Neutrophil (primary cell): ENCODE results near the gene TTLL10.

Source experiments
- H3K27ac ChIP-seq: fragments of 200-600 bp; sonication (generic); 2 replicates; pipeline ENCODE4 v1.5.1; 2016; ENCODE audit warnings: mild to moderate bottlenecking, moderate library complexity
- H3K27me3 ChIP-seq: fragments of 200-600 bp; sonication (generic); 2 replicates; pipeline ENCODE4 v1.6.0; 2016; ENCODE audit warnings: mild to moderate bottlenecking
- H3K36me3 ChIP-seq: fragments of 200-600 bp; sonication (generic); 2 replicates; pipeline ENCODE4 v1.5.1; 2017
- H3K4me1 ChIP-seq, 2 experiments: fragments of 200-600 bp in 1 of 2; sonication (generic) in 1 of 2; 1 replicate in 1 of 2; 2 replicates in 1 of 2; pipeline versions ENCODE4 v1.5.1 to v1.6.1; 2013 to 2016; ENCODE audit warnings: low read depth in 1 of 2, low read length in 1 of 2, mild to moderate bottlenecking in 1 of 2, moderate library complexity in 1 of 2; ENCODE audit not compliant: control insufficient read depth in 1 of 2, insufficient read depth in 1 of 2
- H3K4me3 ChIP-seq, 2 experiments: fragments of 200-600 bp in 1 of 2; sonication (generic) in 1 of 2; 1 replicate in 1 of 2; 2 replicates in 1 of 2; pipeline ENCODE4 v1.5.1; 2013 to 2016; ENCODE audit warnings: low read depth in 1 of 2, low read length in 1 of 2, mild to moderate bottlenecking in 1 of 2, moderate library complexity in 1 of 2
- H3K9me3 ChIP-seq: fragments of 200-600 bp; sonication (generic); 2 replicates; pipeline ENCODE4 v1.5.1; 2016
- TF ChIP-seq, protein P1 (sequence below): fragments of 200-600 bp; sonication (generic); IDR thresholded peaks from 2 replicates; pipeline ENCODE4 v1.5.1; 2016; ENCODE audit warnings: antibody characterized with exemption

The TTLL10 gene

DNA sequence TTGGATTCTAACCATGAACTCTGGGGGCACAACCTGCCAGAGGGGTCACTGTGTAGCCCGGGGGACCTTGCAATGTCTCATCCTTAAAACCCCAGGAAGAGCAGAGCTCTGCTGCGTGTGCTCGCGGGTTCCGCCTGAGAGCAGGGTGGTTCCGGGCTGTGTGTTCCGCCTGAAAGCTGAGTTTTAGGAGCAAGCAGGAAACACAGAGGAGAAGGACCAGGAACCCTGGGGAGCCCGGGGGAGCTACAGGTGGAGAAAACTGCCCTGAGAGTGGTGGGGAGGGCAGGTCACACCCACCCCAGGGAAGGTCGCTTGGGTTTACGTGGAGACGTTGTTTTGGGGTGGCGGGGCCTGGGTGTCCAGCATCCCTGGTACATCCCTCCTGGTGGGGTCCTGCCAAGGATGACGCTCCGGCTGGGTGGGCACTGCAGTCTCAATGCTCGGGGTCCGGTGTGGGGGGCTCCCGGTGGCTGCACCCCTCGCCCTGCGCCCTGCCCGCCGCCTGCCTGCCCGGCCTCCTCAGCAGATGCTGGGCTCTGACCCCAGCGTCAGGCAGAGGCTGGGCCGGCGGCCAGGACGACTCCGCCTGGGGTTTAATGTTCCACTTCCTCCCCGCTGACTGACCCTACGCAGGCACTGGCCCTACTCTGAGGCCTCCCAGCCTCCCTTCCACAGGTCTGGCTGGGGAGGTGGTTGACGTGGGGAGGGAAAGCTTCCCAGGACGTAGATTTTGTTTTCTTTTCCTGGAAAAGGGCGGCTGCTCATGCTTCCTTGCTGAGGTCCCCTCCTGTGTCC is 40.5 kb upstream of the TTLL10 start:
- H3K27me3 ChIP-seq, result peaks cover 37% of the 10 kb centered on the region
- no peak overlapping the region for H3K4me3 ChIP-seq
- TF ChIP-seq, protein P1, sequence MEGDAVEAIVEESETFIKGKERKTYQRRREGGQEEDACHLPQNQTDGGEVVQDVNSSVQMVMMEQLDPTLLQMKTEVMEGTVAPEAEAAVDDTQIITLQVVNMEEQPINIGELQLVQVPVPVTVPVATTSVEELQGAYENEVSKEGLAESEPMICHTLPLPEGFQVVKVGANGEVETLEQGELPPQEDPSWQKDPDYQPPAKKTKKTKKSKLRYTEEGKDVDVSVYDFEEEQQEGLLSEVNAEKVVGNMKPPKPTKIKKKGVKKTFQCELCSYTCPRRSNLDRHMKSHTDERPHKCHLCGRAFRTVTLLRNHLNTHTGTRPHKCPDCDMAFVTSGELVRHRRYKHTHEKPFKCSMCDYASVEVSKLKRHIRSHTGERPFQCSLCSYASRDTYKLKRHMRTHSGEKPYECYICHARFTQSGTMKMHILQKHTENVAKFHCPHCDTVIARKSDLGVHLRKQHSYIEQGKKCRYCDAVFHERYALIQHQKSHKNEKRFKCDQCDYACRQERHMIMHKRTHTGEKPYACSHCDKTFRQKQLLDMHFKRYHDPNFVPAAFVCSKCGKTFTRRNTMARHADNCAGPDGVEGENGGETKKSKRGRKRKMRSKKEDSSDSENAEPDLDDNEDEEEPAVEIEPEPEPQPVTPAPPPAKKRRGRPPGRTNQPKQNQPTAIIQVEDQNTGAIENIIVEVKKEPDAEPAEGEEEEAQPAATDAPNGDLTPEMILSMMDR, result no peak

DNA sequence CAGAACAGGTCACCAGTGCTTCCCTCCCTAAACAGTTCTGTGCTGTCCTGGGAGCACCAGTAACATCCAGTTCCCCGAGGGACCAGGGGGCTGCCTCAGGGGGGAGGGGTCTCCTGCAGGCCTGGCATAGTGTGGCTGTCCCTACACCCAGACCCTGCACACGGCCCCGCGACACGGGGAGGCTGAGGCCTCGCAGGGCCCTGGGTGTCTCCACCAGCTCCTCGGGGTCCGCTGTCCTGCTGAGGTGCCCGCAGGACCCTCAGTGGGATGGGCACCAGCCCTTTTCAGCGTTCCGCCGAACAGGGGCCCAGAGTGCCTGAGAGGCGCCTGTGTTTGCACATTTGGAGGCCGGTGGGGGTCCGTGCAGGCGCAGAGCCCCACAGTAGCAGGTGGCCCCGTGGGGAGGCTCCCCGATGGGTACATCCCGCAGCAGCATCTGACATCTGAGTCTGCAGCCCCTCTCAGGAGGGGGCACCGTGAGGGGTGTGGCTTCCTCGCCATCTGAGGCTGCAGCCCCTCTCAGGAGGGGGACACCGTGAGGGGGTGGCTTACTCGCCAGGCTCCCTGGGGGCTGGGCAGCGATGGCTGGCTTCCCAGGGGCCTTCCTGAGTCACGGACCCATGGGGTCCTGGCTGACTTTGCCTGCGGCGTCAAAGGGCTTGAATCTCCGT is 39.2 kb upstream of the TTLL10 start:
- Histone ChIP-seq H3K9me3 (no peaks in the 10 kb centered on the region), H3K4me1 (no peaks in the 10 kb centered on the region), H3K27me3 (peaks cover 45% of the 10 kb centered on the region), H3K36me3 (no peaks in the 10 kb centered on the region), H3K27ac (no peak overlapping the region), H3K4me3 (no peak overlapping the region)
- TF ChIP-seq, protein P1, result no peak

More for the DNA sequence above, 40.5 kb upstream of the TTLL10 start:
- no peak overlapping the region for H3K27ac ChIP-seq
- no peaks in the 10 kb centered on the region for H3K36me3 ChIP-seq
- H3K4me1 ChIP-seq, result no peaks in the 10 kb centered on the region
- no peaks in the 10 kb centered on the region for H3K9me3 ChIP-seq

DNA sequence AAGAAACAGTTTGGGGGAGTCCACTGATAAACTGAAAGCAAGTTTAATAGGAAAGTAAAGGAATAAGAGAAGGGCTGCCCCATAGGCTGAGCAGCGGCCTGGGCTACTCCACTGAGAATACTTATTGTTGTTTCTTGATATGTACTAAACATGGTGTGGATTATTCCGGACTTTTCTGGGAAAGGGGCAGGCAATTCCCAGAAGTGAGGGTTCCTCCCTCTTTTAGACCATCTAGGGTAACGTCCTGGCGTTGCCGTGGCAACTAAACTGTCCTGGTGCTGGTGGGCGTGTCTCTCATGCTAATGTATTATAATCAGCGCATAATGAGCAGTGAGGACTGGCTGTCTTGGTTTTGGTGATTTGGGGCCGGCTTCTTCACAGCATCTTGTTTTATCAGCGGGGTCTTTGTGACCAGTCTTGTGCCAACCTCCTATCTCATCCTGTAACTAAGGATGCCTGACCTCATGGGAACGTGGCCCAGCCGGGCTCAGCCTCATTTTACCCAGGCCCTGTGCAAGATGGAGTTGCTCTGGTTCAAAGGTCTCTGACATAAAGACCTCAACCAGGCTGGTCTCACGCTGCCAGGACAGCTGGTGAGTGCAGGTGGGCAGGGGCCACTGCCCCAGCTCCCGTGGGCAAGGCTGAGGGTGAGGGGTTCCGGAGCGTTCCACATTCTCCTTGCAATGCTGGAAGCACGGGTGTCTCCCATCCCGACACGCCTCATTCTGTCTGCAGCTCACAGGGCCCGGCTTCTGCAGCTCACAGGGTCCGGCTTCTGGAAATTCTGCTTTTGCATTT is 38.1 kb upstream of the TTLL10 start:
- TF ChIP-seq, protein P1, result no peak
- H3K27ac ChIP-seq, result no peak overlapping the region
- H3K27me3 ChIP-seq, result peaks cover 45% of the 10 kb centered on the region
- H3K4me1 ChIP-seq, result no peaks in the 10 kb centered on the region
- no peaks in the 10 kb centered on the region for H3K9me3 ChIP-seq
- no peaks in the 10 kb centered on the region for H3K36me3 ChIP-seq
- no peak overlapping the region for H3K4me3 ChIP-seq

DNA sequence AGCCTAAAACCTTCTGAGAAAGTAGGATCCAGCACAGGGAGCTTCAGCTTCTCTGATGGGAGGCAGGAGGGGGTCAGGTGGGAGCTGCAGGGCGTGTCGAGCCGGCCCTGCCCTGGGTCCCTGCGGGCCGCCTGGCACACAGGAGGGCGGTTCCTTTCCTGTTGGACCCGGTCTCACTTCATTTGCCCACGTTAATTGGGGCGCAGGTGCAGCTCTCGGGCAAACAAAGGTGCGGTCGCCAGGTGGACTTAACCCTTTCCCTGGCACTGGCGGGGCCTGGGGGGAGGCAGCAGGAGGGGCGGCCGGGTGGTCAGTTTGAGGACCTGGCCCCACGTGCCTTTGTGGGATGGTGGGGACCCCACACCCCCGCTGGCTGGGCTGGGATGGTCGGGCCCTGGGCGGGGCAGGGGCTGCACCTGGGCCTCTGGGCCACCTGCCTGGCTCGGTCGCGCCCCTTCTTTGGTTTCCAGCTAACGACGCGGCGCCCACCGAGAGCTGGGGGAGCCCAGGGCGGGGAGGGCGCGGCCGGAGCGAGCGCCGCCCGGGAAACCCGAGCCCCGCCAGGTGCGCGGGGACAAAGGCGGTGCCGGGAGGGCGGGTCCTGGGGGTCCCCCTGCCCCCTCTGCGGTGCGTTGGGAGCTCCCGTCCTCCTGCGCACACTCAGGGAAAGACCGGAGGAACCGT is 37.0 kb upstream of the TTLL10 start:
- Histone ChIP-seq H3K36me3 (no peaks in the 10 kb centered on the region), H3K27ac (no peak overlapping the region), H3K9me3 (no peaks in the 10 kb centered on the region), H3K4me1 (no peaks in the 10 kb centered on the region), H3K27me3 (peaks cover 45% of the 10 kb centered on the region), H3K4me3 (no peak overlapping the region)
- TF ChIP-seq, protein P1, result no peak

DNA sequence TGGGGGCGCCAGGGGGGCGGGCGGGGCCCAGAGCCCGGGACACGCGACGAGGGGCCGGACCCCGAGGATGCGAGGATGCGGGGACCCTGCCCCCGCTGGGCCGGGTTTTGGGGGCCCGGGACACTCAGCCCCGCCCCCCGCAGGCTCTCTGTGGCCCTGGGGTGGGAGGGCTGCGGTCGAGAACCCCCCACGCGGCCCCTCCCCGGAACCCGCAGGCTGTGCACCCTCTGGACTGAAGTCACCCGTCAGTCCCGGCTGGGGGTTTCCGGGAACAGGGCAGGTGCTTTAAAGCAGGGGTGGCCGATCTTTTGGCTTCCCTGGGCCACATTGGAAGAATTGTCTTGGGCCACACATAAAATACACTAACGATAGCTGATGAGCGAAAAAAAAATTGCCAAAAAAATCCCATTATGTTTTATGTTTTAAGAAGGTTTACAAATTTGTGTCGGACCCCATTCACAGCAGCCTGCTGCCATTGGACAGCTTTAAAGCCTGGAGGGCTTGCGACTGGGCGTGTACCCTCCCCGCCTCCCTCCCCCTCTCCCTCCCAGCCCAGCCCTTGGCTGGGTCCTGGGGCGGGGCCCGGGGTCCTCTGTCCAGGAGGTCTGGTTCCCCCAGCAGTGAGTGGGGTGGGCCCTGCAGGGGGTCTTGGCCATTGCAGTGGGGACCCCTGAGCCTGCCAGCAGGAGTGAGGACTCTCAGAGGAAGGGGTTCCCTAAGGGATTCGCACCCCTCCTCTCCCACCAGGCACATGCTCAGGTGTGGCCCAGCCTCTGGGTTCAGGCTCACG is 36.2 kb upstream of the TTLL10 start:
- H3K27ac ChIP-seq, result no peak overlapping the region
- no peak overlapping the region for H3K4me3 ChIP-seq
- H3K27me3 ChIP-seq, result peaks cover 45% of the 10 kb centered on the region
- no peaks in the 10 kb centered on the region for H3K9me3 ChIP-seq
- TF ChIP-seq, protein P1, result no peak
- no peaks in the 10 kb centered on the region for H3K36me3 ChIP-seq
- H3K4me1 ChIP-seq, result no peaks in the 10 kb centered on the region
